ENCODE results near the gene NAALADL2.

The NAALADL2 gene

GRCh38 chr3:174957551-174958001, 98.4 kb downstream of the NAALADL2 start:
- Histone ChIP-seq H3F3A (ENCODE audit: insufficient read depth, low read length) (no peaks in the 10 kb centered on the region), H4K20me1 (ENCODE audit: insufficient read depth, low read length) (no peaks in the 10 kb centered on the region), H3K4me3 (ENCODE audit: low read depth, low read length, poor library complexity, severe bottlenecking) (no peak overlapping the region), H3K4me2 (ENCODE audit: low read length) (no peak overlapping the region), H3K9ac (ENCODE audit: low read length) (no peak overlapping the region), H3K9me3 (ENCODE audit: low read length) (no peaks in the 10 kb centered on the region), H3K36me3 (ENCODE audit: insufficient read depth, low read length) (no peaks in the 10 kb centered on the region), H3K27me3 (ENCODE audit: insufficient read depth, low read length) (no peaks in the 10 kb centered on the region), H3K4me1 (ENCODE audit: insufficient read depth, low read length, severe bottlenecking) (no peaks in the 10 kb centered on the region), H3K27ac (ENCODE audit: low read depth, low read length, poor library complexity, severe bottlenecking) (no peak overlapping the region), H2AFZ (ENCODE audit: low read length) (no peak overlapping the region), H3K79me2 (ENCODE audit: insufficient read depth, low read length) (no peaks in the 10 kb centered on the region), H3K9me2 (ENCODE audit: low read depth, low read length) (no peaks in the 10 kb centered on the region)
- TF ChIP-seq EZH2 (IDR thresholded peaks at IDR 0.05; ENCODE audit: borderline replicate concordance, low read length) (no peak), CTCF (IDR thresholded peaks at IDR 0.05; ENCODE audit: low read length) (no peak)

DNA sequence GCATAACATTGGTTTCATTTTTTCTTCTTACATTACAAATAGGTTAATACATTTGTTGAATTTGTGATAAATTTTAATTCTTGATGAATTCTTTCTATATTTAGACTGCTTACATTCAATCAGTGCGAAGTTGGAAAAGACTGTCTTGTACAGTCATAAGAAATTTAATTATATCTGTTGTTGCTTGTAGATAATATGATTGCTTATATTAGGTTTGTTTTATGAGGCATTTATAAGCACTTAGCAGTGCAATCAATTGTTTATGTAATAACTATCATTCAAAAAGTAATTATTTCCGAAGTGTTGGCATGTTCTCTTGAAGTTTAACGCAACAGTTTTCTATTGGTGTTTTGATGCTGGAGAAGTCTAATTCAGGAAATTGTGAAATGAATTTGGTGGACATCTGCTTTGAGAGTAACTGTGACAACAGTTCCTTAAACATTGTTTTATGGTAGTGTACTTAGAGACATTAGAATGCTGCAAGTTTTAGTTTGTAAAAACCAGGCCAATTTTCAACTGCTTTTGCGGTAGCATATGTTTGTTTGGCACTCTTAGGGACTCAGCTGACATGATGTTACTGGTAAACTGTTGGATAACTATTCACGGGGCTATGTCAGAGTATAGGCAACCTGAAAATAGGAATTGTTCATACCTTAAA, 99.7 kb downstream of the NAALADL2 start:
- no peak for TF ChIP-seq EZH2 (IDR thresholded peaks at IDR 0.05; ENCODE audit: borderline replicate concordance, low read length)
- TF ChIP-seq CTCF (IDR thresholded peaks at IDR 0.05; ENCODE audit: low read length): no peak
- no peak overlapping the region for H3K4me3 ChIP-seq (ENCODE audit: low read depth, low read length, poor library complexity, severe bottlenecking)
- H3K27me3 ChIP-seq (ENCODE audit: insufficient read depth, low read length): no peaks in the 10 kb centered on the region
- H3K4me1 ChIP-seq (ENCODE audit: insufficient read depth, low read length, severe bottlenecking): no peaks in the 10 kb centered on the region
- no peak overlapping the region for H2AFZ ChIP-seq (ENCODE audit: low read length)
- no peaks in the 10 kb centered on the region for H3K9me3 ChIP-seq (ENCODE audit: low read length)
- no peak overlapping the region for H3K27ac ChIP-seq (ENCODE audit: low read depth, low read length, poor library complexity, severe bottlenecking)
- no peaks in the 10 kb centered on the region for H3K9me2 ChIP-seq (ENCODE audit: low read depth, low read length)
- H3F3A ChIP-seq (ENCODE audit: insufficient read depth, low read length): no peaks in the 10 kb centered on the region
- H3K36me3 ChIP-seq (ENCODE audit: insufficient read depth, low read length): no peaks in the 10 kb centered on the region
- no peaks in the 10 kb centered on the region for H4K20me1 ChIP-seq (ENCODE audit: insufficient read depth, low read length)
- H3K9ac ChIP-seq (ENCODE audit: low read length): no peak overlapping the region
- H3K79me2 ChIP-seq (ENCODE audit: insufficient read depth, low read length): no peaks in the 10 kb centered on the region
- H3K4me2 ChIP-seq (ENCODE audit: low read length): no peak overlapping the region

GRCh38 chr3:174959556-174960065, 100.5 kb downstream of the NAALADL2 start:
- H4K20me1 ChIP-seq (ENCODE audit: insufficient read depth, low read length): no peaks in the 10 kb centered on the region
- no peak overlapping the region for H3K4me2 ChIP-seq (ENCODE audit: low read length)
- H3K4me1 ChIP-seq (ENCODE audit: insufficient read depth, low read length, severe bottlenecking): no peaks in the 10 kb centered on the region
- H3F3A ChIP-seq (ENCODE audit: insufficient read depth, low read length): no peaks in the 10 kb centered on the region
- H2AFZ ChIP-seq (ENCODE audit: low read length): no peak overlapping the region
- H3K9me2 ChIP-seq (ENCODE audit: low read depth, low read length): no peaks in the 10 kb centered on the region
- no peaks in the 10 kb centered on the region for H3K27me3 ChIP-seq (ENCODE audit: insufficient read depth, low read length)
- no peaks in the 10 kb centered on the region for H3K36me3 ChIP-seq (ENCODE audit: insufficient read depth, low read length)
- H3K9me3 ChIP-seq (ENCODE audit: low read length): no peaks in the 10 kb centered on the region
- TF ChIP-seq EZH2 (IDR thresholded peaks at IDR 0.05; ENCODE audit: borderline replicate concordance, low read length) (no peak), CTCF (IDR thresholded peaks at IDR 0.05; ENCODE audit: low read length) (no peak)
- H3K9ac ChIP-seq (ENCODE audit: low read length): no peak overlapping the region
- no peak overlapping the region for H3K4me3 ChIP-seq (ENCODE audit: low read depth, low read length, poor library complexity, severe bottlenecking)
- no peak overlapping the region for H3K27ac ChIP-seq (ENCODE audit: low read depth, low read length, poor library complexity, severe bottlenecking)
- H3K79me2 ChIP-seq (ENCODE audit: insufficient read depth, low read length): no peaks in the 10 kb centered on the region

Measured in OCI-LY1 (cell line).